Tibial artery (tissue), 4 donors: Measurements from ENCODE around the gene SCML2.

Experiments
- DNase-seq, 2 donors: peaks; one replicate each; pipeline ENCODE4 v3.0.0-alpha.2; 2019
- H3K27ac ChIP-seq, 2 donors: fragments of 200-600 bp; sonication (generic) in 1 of 2; 1 replicate in 1 of 2; 2 replicates in 1 of 2; pipeline ENCODE4 v1.5.1; 2018 to 2019; ENCODE audit warnings: mild to moderate bottlenecking in 1 of 2
- H3K27me3 ChIP-seq, 2 donors: fragments of 200-600 bp; sonication (generic) in 1 of 2; one replicate each; pipeline versions ENCODE4 v1.5.1 to v1.6.0; 2016 to 2019
- H3K36me3 ChIP-seq, 3 donors: fragments of 200-600 bp; sonication (generic) in 2 of 3; one replicate each; pipeline ENCODE4 v1.5.1; 2016 to 2019; ENCODE audit warnings: mild to moderate bottlenecking in 2 of 3
- H3K4me1 ChIP-seq, 4 donors: fragments of 200-600 bp; sonication (generic) in 2 of 4; 1 replicate in 3 of 4; 2 replicates in 1 of 4; pipeline ENCODE4 v1.5.1; 2016 to 2019
- H3K4me3 ChIP-seq, 2 donors: fragments of 200-600 bp; sonication (generic) in 1 of 2; 1 replicate in 1 of 2; 2 replicates in 1 of 2; pipeline ENCODE4 v1.5.1; 2018 to 2019; ENCODE audit warnings: mild to moderate bottlenecking in 2 of 2
- H3K9me3 ChIP-seq, 3 donors: fragments of 200-600 bp; sonication (generic) in 1 of 3; one replicate each; pipeline ENCODE4 v1.5.1; 2016 to 2019
- intact Hi-C: fragments of 100-400 bp; cut with DNase I; formaldehyde crosslinking; loops from one replicate; pipeline ENCODE4 v1.15.0; 2023; ENCODE audit warnings: low total_unique reads
- TF ChIP-seq, protein P1 (sequence below), 2 experiments: fragments of 200-600 bp in 1 of 2; fragments of 450-650 bp in 1 of 2; IDR thresholded peaks; one replicate each; pipeline ENCODE4 v1.5.1; 2017 to 2019; ENCODE audit warnings: antibody characterized with exemption in 2 of 2, mild to moderate bottlenecking in 1 of 2, moderate library complexity in 1 of 2

SCML2 gene

GRCh38 chrX:18288716-18289115, 65.8 kb downstream of the SCML2 start:
- Histone ChIP-seq H3K4me1 (peaks cover 0 to 3% (median 0%) of the 10 kb centered on the region in 4 donors), H3K4me3 (no peak overlapping the region), H3K27ac (no peak overlapping the region), H3K9me3 (no peaks in the 10 kb centered on the region), H3K27me3 (no peaks in the 10 kb centered on the region), H3K36me3 (no peaks in the 10 kb centered on the region)
- no peak for DNase-seq
- TF ChIP-seq, protein P1, sequence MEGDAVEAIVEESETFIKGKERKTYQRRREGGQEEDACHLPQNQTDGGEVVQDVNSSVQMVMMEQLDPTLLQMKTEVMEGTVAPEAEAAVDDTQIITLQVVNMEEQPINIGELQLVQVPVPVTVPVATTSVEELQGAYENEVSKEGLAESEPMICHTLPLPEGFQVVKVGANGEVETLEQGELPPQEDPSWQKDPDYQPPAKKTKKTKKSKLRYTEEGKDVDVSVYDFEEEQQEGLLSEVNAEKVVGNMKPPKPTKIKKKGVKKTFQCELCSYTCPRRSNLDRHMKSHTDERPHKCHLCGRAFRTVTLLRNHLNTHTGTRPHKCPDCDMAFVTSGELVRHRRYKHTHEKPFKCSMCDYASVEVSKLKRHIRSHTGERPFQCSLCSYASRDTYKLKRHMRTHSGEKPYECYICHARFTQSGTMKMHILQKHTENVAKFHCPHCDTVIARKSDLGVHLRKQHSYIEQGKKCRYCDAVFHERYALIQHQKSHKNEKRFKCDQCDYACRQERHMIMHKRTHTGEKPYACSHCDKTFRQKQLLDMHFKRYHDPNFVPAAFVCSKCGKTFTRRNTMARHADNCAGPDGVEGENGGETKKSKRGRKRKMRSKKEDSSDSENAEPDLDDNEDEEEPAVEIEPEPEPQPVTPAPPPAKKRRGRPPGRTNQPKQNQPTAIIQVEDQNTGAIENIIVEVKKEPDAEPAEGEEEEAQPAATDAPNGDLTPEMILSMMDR (IDR thresholded peaks at IDR 0.05) = no peak
- intact Hi-C loops = no loop called here

DNA sequence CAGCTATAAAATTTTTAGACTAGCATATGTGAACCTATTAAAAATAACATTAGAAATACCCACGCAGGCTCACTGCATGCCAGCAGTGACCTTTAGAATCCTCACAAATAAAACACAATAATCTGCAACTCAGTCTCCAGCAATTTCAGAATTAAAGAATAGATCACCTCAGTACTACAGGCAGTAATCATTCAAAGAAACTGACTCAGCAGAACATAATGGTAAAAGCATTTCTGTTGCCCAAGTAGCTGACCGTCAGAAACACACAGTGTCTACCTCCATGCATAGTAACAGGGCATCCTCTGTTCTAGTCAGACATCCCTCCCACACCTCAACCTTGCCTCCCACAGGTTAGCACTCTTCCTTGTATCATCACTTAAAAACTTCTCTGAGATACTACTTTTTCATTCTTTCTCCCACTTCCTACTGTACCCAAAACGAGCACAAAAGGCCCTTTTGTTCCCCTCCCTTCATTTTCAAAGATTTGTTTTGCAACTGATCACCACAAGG, 68.1 kb downstream of the SCML2 start:
- no peak for DNase-seq
- TF ChIP-seq, protein P1 (IDR thresholded peaks at IDR 0.05) = no peak
- H3K27ac ChIP-seq = no peak overlapping the region
- H3K4me1 ChIP-seq = peaks cover 0 to 3% (median 0%) of the 10 kb centered on the region in 4 donors
- no peaks in the 10 kb centered on the region for H3K36me3 ChIP-seq
- H3K27me3 ChIP-seq = no peaks in the 10 kb centered on the region
- intact Hi-C loops = no loop called here
- peaks cover 0 to 8% (median 0%) of the 10 kb centered on the region in 3 donors for H3K9me3 ChIP-seq
- no peak overlapping the region for H3K4me3 ChIP-seq

DNA sequence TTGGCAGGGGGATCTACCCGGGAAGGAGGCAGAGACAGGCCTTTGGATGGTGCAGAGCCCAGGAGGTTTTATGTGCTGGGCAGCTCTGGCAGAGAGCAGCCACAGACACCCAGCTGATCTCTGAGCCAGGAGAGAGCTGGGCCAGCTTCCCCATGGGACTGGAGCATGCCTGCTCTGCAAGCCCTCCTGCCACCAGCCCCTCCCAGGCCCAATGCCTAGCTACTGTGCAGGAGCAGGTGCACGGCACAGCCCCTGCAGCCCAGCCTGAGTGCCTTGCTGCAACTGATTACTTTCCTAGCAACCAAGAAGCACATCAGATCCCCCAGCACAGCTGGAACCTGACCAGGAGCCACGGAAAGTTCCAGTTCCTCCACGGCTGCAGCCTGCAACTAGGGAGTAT, 76.0 kb downstream of the SCML2 start:
- no peaks in the 10 kb centered on the region for H3K36me3 ChIP-seq
- H3K4me3 ChIP-seq = no peak overlapping the region
- no peaks in the 10 kb centered on the region for H3K27me3 ChIP-seq
- H3K9me3 ChIP-seq = peaks cover 0 to 27% (median 19%) of the 10 kb centered on the region in 3 donors
- H3K27ac ChIP-seq = no peak overlapping the region
- no peaks in the 10 kb centered on the region for H3K4me1 ChIP-seq
- DNase-seq = no peak
- TF ChIP-seq, protein P1 (IDR thresholded peaks at IDR 0.05) = no peak
- intact Hi-C loops = no loop called here

DNA sequence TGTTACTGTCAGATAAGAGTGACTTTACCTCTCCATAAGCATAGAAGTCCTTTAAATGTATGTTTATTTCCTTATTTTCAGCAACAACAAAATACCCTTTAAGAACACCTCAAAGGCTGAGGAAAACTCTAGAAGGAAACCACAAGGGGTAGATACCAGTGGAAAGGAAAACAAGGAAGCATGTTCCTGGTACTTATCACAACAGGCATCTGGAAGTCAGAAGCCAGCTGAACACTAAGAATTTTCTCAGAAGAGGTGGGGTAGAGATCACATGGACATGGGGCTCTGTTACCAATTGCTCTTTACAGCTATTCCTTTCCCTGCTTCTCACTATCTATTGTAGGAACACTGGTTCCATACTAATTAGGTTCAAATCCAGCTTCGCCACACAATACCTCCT, 82.3 kb downstream of the SCML2 start:
- no peak for DNase-seq
- Histone ChIP-seq H3K4me3 (no peak overlapping the region), H3K4me1 (no peaks in the 10 kb centered on the region), H3K27ac (no peak overlapping the region), H3K36me3 (no peaks in the 10 kb centered on the region), H3K9me3 (peaks cover 0 to 9% (median 7%) of the 10 kb centered on the region in 3 donors), H3K27me3 (no peaks in the 10 kb centered on the region)
- intact Hi-C loops = no loop called here
- TF ChIP-seq, protein P1 (IDR thresholded peaks at IDR 0.05) = no peak

GRCh38 chrX:18271725-18272124, 82.8 kb downstream of the SCML2 start:
- Histone ChIP-seq H3K27ac (no peak overlapping the region), H3K4me1 (no peaks in the 10 kb centered on the region), H3K27me3 (no peaks in the 10 kb centered on the region), H3K9me3 (peaks cover 0 to 9% (median 7%) of the 10 kb centered on the region in 3 donors), H3K4me3 (no peak overlapping the region), H3K36me3 (no peaks in the 10 kb centered on the region)
- DNase-seq = no peak
- TF ChIP-seq, protein P1 (IDR thresholded peaks at IDR 0.05) = no peak
- intact Hi-C loops = no loop called here

GRCh38 chrX:18271309-18271708, 83.2 kb downstream of the SCML2 start:
- intact Hi-C loops = no loop called here

More at GRCh38 chrX:18271309-18271708, 83.2 kb downstream of the SCML2 start:
- Histone ChIP-seq H3K27ac (no peak overlapping the region), H3K27me3 (no peaks in the 10 kb centered on the region), H3K4me3 (no peak overlapping the region), H3K9me3 (peaks cover 0 to 9% (median 7%) of the 10 kb centered on the region in 3 donors), H3K36me3 (no peaks in the 10 kb centered on the region), H3K4me1 (no peaks in the 10 kb centered on the region)
- TF ChIP-seq, protein P1 (IDR thresholded peaks at IDR 0.05) = no peak
- no peak for DNase-seq
